Panc1 (cell line): ENCODE data around the gene CYB5B. TPM values are rescaled to one million over a fixed set of nuclear protein-coding genes. Genes with fewer than 3 reads are reported as not detected.
A peak's percentile ranks its signal among the peaks of the same experiment; 100 is the strongest.

Experiments
- ATAC-seq: fragments of 200-7000 bp; cut with Tn5 transposase; 2 replicates; pipeline ENCODE4 v1.9.1; 2020; ENCODE audit warnings: mild to moderate bottlenecking, moderate library complexity
- Bru-seq: library from RNA; stranded (reverse); fragments of 400-500 nt; gene quantifications from one replicate; lab custom pipeline; 2021; lab: Mats Ljungman, UMichigan
- BruChase-seq, 2 experiments: library from RNA; stranded (reverse); fragments of 400-500 nt; gene quantifications; one replicate each; lab custom pipeline; 2021; lab: Mats Ljungman, UMichigan
- BruUV-seq: library from RNA; stranded (reverse); fragments of 400-500 nt; replicated peaks from 2 replicates; lab custom pipeline; 2021; lab: Mats Ljungman, UMichigan
- CTCF ChIA-PET: fragments of 300-600 bp; sonication (Branson Sonifier 250); formaldehyde crosslinking; loops from one replicate; lab custom pipeline; 2022; ENCODE audit warnings: antibody characterized with exemption; lab: Charles Lee
- POLR2A ChIA-PET: fragments of 300-600 bp; sonication (Branson Sonifier 250); formaldehyde crosslinking; loops from one replicate; lab custom pipeline; 2022; ENCODE audit warnings: antibody characterized with exemption; lab: Charles Lee
- DNase-seq: peaks from one replicate; pipeline ENCODE4 v3.0.0-alpha.2; 2010; ENCODE audit warnings: low read depth, low spot score
- H3K27ac ChIP-seq: 2 replicates; pipeline ENCODE4 v1.5.1; 2011; ENCODE audit warnings: mild to moderate bottlenecking, low read length, inconsistent platforms
- H3K27me3 ChIP-seq: fragments of 200-500 bp; sonication (Bioruptor generic); 2 replicates; pipeline ENCODE4 v1.6.0; 2014; ENCODE audit warnings: low read length, inconsistent platforms; ENCODE audit not compliant: control insufficient read depth, insufficient read depth
- H3K36me3 ChIP-seq: fragments of 200-500 bp; sonication (Bioruptor generic); 2 replicates; pipeline ENCODE4 v1.5.1; 2014; ENCODE audit warnings: inconsistent platforms, mild to moderate bottlenecking, low read length, moderate library complexity; ENCODE audit not compliant: control insufficient read depth, insufficient read depth
- H3K4me1 ChIP-seq: 2 replicates; pipeline ENCODE4 v1.5.1; 2011; ENCODE audit warnings: inconsistent platforms, mild to moderate bottlenecking, low read length, moderate library complexity; ENCODE audit not compliant: control insufficient read depth, insufficient read depth
- H3K4me3 ChIP-seq, 2 experiments: 2 replicates each; pipeline ENCODE4 v1.5.1; 2011 to 2012; ENCODE audit warnings: low read depth in 2 of 2, low read length in 2 of 2, mild to moderate bottlenecking in 2 of 2, inconsistent platforms in 1 of 2, moderate library complexity in 1 of 2
- H3K9me3 ChIP-seq: fragments of 200-500 bp; sonication (Bioruptor generic); 2 replicates; pipeline ENCODE4 v1.5.1; 2014; ENCODE audit warnings: low read depth, mild to moderate bottlenecking, inconsistent platforms, low read length, moderate library complexity; ENCODE audit not compliant: control insufficient read depth, insufficient read depth
- CTCF ChIP-seq: fragments of 450-650 bp; IDR thresholded peaks from 2 replicates; pipeline ENCODE4 v1.5.1; 2017; ENCODE audit warnings: mild to moderate bottlenecking
- POLR2AphosphoS5 ChIP-seq: IDR thresholded peaks from 2 replicates; pipeline ENCODE4 v1.6.1; 2012; ENCODE audit warnings: mild to moderate bottlenecking, low read depth, low read length, moderate library complexity
- REST ChIP-seq, 2 experiments: IDR thresholded peaks; 2 replicates each; pipeline ENCODE4 v1.6.1; 2011 to 2012; ENCODE audit warnings: low read depth in 2 of 2, control low read depth in 1 of 2, low read length in 1 of 2, mild to moderate bottlenecking in 1 of 2, moderate library complexity in 1 of 2; ENCODE audit not compliant: insufficient read depth in 1 of 2
- SIN3A ChIP-seq: IDR thresholded peaks from 2 replicates; pipeline ENCODE4 v1.6.1; 2012; ENCODE audit warnings: low read depth, mild to moderate bottlenecking, low read length, moderate library complexity, borderline replicate concordance; ENCODE audit not compliant: insufficient read depth
- TCF7L2 ChIP-seq: IDR thresholded peaks from 2 replicates; pipeline ENCODE4 v1.6.1; 2011; ENCODE audit warnings: mild to moderate bottlenecking, low read depth, low read length, inconsistent platforms
- in situ Hi-C: cut with HindIII; loops from 2 replicates; pipeline ENCODE4 v1.10.0; 2016; ENCODE audit warnings: low sequenced_read_pairs, low pct_unique_long_range_greater_than_20kb
- intact Hi-C: fragments of 100-400 bp; cut with micrococcal nuclease; formaldehyde crosslinking; loops from one replicate; pipeline ENCODE4 v1.10.0; 2022; ENCODE audit not compliant: unreplicated experiment
- long read RNA-seq: library from polyadenylated mRNA; unstranded; transcript quantifications from one replicate; pipeline ENCODE4 v2.0.0, GENCODE V29; 2021; ENCODE audit not compliant: unreplicated experiment
- polyA plus RNA-seq: library from polyadenylated mRNA; unstranded; fragments of >200 nt; gene quantifications from one replicate; pipeline ENCODE4 v1.2.1, GENCODE V29; 2012; ENCODE audit warnings: missing spikeins; ENCODE audit not compliant: insufficient read length
- total RNA-seq: library from RNA; stranded (reverse); gene quantifications from one replicate; pipeline ENCODE4 v1.2.1, GENCODE V29; 2021; ENCODE audit not compliant: unreplicated experiment

The CYB5B gene
- total RNA-seq: 326 TPM
- 396 TPM for polyA plus RNA-seq
- percentile 98 among the genes with signal in this experiment for Bru-seq, nascent RNA
- percentile 96 among the genes with signal in this experiment for BruChase-seq, experiment 1, labeled RNA remaining after a 2-hour chase
- BruChase-seq, experiment 2, labeled RNA remaining after a 6-hour chase: percentile 97 among the genes with signal in this experiment
- long read RNA-seq, full-length matches to known transcripts: 244 of 269 reads
- long read RNA-seq, partial matches to known transcripts: 14 of 269 reads
- long read RNA-seq, other reads (novel, unspliced or antisense): 11 of 269 reads

- in situ Hi-C loops: no loop called here
- peak within 1 kb of the TSS; percentile 83 to 87 for H3K4me3 ChIP-seq
- no TSS peak for BruUV-seq
- POLR2A ChIA-PET: interaction anchor here (0.7 to 1.8 kb wide), 4 partner anchors 9 to 154 kb away, joined by 3 to 7 read pairs (median 4); no protein-coding TSS in a partner anchor
- peak; percentile 95 for ATAC-seq
- TF ChIP-seq CTCF: no peak
- TF ChIP-seq POLR2AphosphoS5: peak; percentile 87
- TF ChIP-seq REST (IDR thresholded peaks at IDR 0.05; ENCODE audit: insufficient read depth in 1 of 2, low read depth in 2 of 2, low read length in 1 of 2): peak in 1 of 2 experiments; percentile 54; a peak in 1 of 4 replicates
- peak; percentile 75; the same call in 1 of the 2 replicates for TF ChIP-seq SIN3A
- peaks cover 7% of the 10 kb centered on the region for H3K36me3 ChIP-seq
- peak within 1 kb of the TSS; percentile 96 for H3K27ac ChIP-seq
- peaks cover 33% of the 10 kb centered on the region for H3K4me1 ChIP-seq
- H3K9me3 ChIP-seq: no peaks in the 10 kb centered on the region
- H3K27me3 ChIP-seq: no peaks in the 10 kb centered on the region
- CTCF ChIA-PET: no interaction called here
- intact Hi-C loops: no loop called here
- peak; percentile 94 for DNase-seq
Measured at GRCh38 chr16:69424053-69424934, at the start of gene CYB5B. Gene CYB5B, plus strand, starts transcription at chr16:69424619. Its CDS starts 65 bp downstream, at chr16:69424684.

- in situ Hi-C loops: no loop called here
- DNase-seq (no peak), ATAC-seq (no peak)
- no peak overlapping the region for H3K4me3 ChIP-seq
- intact Hi-C loops: no loop called here
- peaks cover 20% of the 10 kb centered on the region; the same call in 1 of the 2 replicates for H3K36me3 ChIP-seq
- no peaks in the 10 kb centered on the region for H3K27me3 ChIP-seq
- H3K9me3 ChIP-seq: no peaks in the 10 kb centered on the region
- H3K4me1 ChIP-seq: no peaks in the 10 kb centered on the region
- ChIA-PET CTCF (no interaction called here), POLR2A (no interaction called here)
- H3K27ac ChIP-seq: no peak overlapping the region
- TF ChIP-seq SIN3A (no peak), TCF7L2 (no peak), CTCF (no peak), POLR2AphosphoS5 (no peak), REST (IDR thresholded peaks at IDR 0.05; ENCODE audit: insufficient read depth in 1 of 2, low read depth in 2 of 2, low read length in 1 of 2) (no peak)
- BruUV-seq: no TSS peak
Measured at GRCh38 chr16:69376393-69377059, 47.9 kb upstream of the CYB5B start.
